Lower leg skin (tissue), 4 donors: ENCODE measurements around the gene LOXL3. TPM values are rescaled to one million over a fixed set of nuclear protein-coding genes. Genes with fewer than 3 reads are reported as not detected.
A peak's percentile ranks its signal among the peaks of the same experiment; 100 is the strongest.

ENCODE experiments used
- DNase-seq, 2 donors: peaks; one replicate each; pipeline ENCODE4 v3.0.0-alpha.2; 2019; ENCODE audit warnings: low spot score in 2 of 2
- H3K4me3 ChIP-seq: fragments of 200-600 bp; sonication (generic); 2 replicates; pipeline ENCODE4 v1.5.1; 2017; ENCODE audit warnings: mild to moderate bottlenecking, low read depth; ENCODE audit not compliant: poor library complexity, severe bottlenecking
- CTCF ChIP-seq, 3 donors: fragments of 450-650 bp; IDR thresholded peaks; one replicate each; pipeline ENCODE4 v1.5.1; 2016; ENCODE audit warnings: antibody characterized with exemption in 3 of 3, mild to moderate bottlenecking in 3 of 3, moderate library complexity in 2 of 3
- POLR2A ChIP-seq, 2 donors: fragments of 450-650 bp; IDR thresholded peaks; one replicate each; pipeline ENCODE4 v1.6.1; 2016 to 2017; ENCODE audit warnings: antibody characterized with exemption in 2 of 2, mild to moderate bottlenecking in 1 of 2, moderate library complexity in 1 of 2
- WGBS, 2 donors: methylation state at CpG; one replicate each; pipeline ENCODE4 v1.1.5; 2018; 5-methylcytosine and 5-hydroxymethylcytosine counted together
- intact Hi-C: fragments of 100-400 bp; cut with DNase I; formaldehyde crosslinking; loops from one replicate; pipeline ENCODE4 v1.15.0; 2023; ENCODE audit warnings: low total_unique reads
- total RNA-seq, 4 donors: library from RNA; depleted of rRNA; stranded (reverse); fragments of >200 nt; gene quantifications; one replicate each; pipeline ENCODE4 v1.1.0, GENCODE V29; 2016

Gene LOXL3
- total RNA-seq: 1 to 10 TPM in 3 of 4 donors, under 1 TPM in 1; 0.17 to 2.5 (median 1.4) TPM

GRCh38 chr2:74553892-74554819 is at the start of gene LOXL3, which contains the start of gene DOK1:
Gene LOXL3, minus strand, starts transcription at chr2:74553942. Its CDS starts 1,308 bp downstream, at chr2:74552634.
Gene DOK1, plus strand, starts transcription at chr2:74554720. Its CDS starts 35 bp downstream, at chr2:74554755.
- intact Hi-C loops: no loop called here
- DNase-seq: peak; percentile 75 to 97
- TF ChIP-seq CTCF (IDR thresholded peaks at IDR 0.05): no peak
- no peak for TF ChIP-seq POLR2A (IDR thresholded peaks at IDR 0.05)
- H3K4me3 ChIP-seq: peak within 1 kb of the TSS; percentile 35
- WGBS, 2 donors: 0 to 2% methylated on average over 36 of the region's 73 CpGs

GRCh38 chr2:74602586-74603281 is 49.0 kb upstream of the LOXL3 start:
- WGBS, 2 donors: 38 to 61% methylated on average over 1 of the region's 1 CpG
- TF ChIP-seq CTCF (IDR thresholded peaks at IDR 0.05) (no peak), POLR2A (IDR thresholded peaks at IDR 0.05) (no peak)
- no peak overlapping the region for H3K4me3 ChIP-seq
- no peak for DNase-seq
- intact Hi-C loops: no loop called here

- intact Hi-C loops: no loop called here
- H3K4me3 ChIP-seq: no peak overlapping the region
- no peak for DNase-seq
- 47 to 56% methylated on average over 3 of the region's 3 CpGs for WGBS, 2 donors
- no peak for TF ChIP-seq CTCF (IDR thresholded peaks at IDR 0.05)
- TF ChIP-seq POLR2A (IDR thresholded peaks at IDR 0.05): no peak
These were observed 45.9 kb upstream of the LOXL3 start for GRCh38 chr2:74599676-74600075.

GRCh38 chr2:74597410-74597809 is 43.7 kb upstream of the LOXL3 start:
- DNase-seq: no peak
- intact Hi-C loops: no loop called here
- no peak overlapping the region for H3K4me3 ChIP-seq
- TF ChIP-seq POLR2A (IDR thresholded peaks at IDR 0.05): no peak
- TF ChIP-seq CTCF (IDR thresholded peaks at IDR 0.05): no peak
- 36 to 43% methylated on average over 1 of the region's 1 CpG for WGBS, 2 donors

GRCh38 chr2:74596584-74596983 is 42.8 kb upstream of the LOXL3 start:
- intact Hi-C loops: no loop called here
- WGBS, 2 donors: 79 to 82% methylated on average over 1 of the region's 1 CpG
- no peak for DNase-seq
- H3K4me3 ChIP-seq: no peak overlapping the region
- TF ChIP-seq CTCF (IDR thresholded peaks at IDR 0.05) (no peak), POLR2A (IDR thresholded peaks at IDR 0.05) (no peak)
